ENCODE measurements around the gene FADS1. TPM values are rescaled to one million over a fixed set of nuclear protein-coding genes. Genes with fewer than 3 reads are reported as not detected.
A peak's percentile ranks its signal among the peaks of the same experiment; 100 is the strongest.

The FADS1 gene
- total and polyA plus RNA-seq, 2 of the 13 experiments (the other 11 are each of a cell fraction or from before 2014, with no cell fraction given) = 91.8 to 108 TPM

DNA sequence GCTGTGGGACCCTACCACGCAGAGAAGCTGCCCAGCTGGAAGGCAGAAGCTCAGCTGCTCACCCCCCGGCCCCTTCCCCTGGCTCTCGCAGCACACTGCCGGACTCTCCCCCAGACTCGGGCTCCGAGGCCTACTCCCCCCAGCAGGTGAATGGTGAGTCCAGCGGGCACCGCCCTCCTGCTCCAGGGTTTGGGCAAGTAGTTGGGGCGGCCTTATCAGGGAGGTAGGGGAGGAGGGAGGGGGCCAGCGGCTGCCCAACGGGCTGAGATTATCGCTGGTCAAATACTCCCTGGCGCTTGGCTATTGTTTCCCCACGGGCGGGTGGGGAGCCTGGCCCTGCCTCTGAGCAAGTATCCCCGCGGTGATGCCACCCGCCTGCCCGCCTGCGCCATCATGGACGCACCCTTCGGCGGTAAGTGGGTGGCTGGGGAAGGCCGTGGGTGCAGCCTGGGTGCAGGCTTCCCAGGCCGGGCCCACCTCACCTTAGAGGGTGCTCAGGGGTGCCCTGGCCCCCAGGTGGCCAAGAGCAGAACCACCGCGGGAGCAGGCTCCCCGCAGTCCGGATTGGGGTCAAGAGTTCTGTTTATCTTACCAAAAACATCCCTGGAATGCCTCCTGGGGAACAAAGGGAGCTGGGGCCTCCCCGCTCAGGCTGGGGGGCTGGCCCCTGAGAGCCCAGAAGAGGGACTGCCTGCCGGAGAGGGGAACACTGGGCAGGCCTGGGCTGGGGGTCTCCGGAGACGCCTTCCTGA is 47.5 kb downstream of the FADS1 start (continued):
- TF ChIP-seq, protein P1, sequence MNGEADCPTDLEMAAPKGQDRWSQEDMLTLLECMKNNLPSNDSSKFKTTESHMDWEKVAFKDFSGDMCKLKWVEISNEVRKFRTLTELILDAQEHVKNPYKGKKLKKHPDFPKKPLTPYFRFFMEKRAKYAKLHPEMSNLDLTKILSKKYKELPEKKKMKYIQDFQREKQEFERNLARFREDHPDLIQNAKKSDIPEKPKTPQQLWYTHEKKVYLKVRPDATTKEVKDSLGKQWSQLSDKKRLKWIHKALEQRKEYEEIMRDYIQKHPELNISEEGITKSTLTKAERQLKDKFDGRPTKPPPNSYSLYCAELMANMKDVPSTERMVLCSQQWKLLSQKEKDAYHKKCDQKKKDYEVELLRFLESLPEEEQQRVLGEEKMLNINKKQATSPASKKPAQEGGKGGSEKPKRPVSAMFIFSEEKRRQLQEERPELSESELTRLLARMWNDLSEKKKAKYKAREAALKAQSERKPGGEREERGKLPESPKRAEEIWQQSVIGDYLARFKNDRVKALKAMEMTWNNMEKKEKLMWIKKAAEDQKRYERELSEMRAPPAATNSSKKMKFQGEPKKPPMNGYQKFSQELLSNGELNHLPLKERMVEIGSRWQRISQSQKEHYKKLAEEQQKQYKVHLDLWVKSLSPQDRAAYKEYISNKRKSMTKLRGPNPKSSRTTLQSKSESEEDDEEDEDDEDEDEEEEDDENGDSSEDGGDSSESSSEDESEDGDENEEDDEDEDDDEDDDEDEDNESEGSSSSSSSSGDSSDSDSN (CRISPR knock-in tag; IDR thresholded peaks at IDR 0.05) = peak; percentile 80
- TF ChIP-seq ZNF724P (CRISPR knock-in tag; IDR thresholded peaks at IDR 0.05; ENCODE audit: borderline replicate concordance) = 0 out of 2 replicates have a peak, but pooled peaks have one; percentile 34
- no peak for TF ChIP-seq JDP2 (CRISPR knock-in tag; IDR thresholded peaks at IDR 0.05; ENCODE audit: borderline replicate concordance)
- TF ChIP-seq, protein P2, sequence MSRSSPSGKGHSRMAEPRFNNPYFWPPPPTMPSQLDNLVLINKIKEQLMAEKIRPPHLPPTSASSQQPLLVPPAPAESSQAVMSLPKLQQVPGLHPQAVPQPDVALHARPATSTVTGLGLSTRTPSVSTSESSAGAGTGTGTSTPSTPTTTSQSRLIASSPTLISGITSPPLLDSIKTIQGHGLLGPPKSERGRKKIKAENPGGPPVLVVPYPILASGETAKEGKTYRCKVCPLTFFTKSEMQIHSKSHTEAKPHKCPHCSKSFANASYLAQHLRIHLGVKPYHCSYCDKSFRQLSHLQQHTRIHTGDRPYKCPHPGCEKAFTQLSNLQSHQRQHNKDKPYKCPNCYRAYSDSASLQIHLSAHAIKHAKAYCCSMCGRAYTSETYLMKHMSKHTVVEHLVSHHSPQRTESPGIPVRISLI (CRISPR knock-in tag; IDR thresholded peaks at IDR 0.05; ENCODE audit: borderline replicate concordance) = 0 out of 2 replicates have a peak, but pooled peaks have one; percentile 6
- TF ChIP-seq ZNF24 (IDR thresholded peaks at IDR 0.05) = no peak
- TF ChIP-seq, protein P3, sequence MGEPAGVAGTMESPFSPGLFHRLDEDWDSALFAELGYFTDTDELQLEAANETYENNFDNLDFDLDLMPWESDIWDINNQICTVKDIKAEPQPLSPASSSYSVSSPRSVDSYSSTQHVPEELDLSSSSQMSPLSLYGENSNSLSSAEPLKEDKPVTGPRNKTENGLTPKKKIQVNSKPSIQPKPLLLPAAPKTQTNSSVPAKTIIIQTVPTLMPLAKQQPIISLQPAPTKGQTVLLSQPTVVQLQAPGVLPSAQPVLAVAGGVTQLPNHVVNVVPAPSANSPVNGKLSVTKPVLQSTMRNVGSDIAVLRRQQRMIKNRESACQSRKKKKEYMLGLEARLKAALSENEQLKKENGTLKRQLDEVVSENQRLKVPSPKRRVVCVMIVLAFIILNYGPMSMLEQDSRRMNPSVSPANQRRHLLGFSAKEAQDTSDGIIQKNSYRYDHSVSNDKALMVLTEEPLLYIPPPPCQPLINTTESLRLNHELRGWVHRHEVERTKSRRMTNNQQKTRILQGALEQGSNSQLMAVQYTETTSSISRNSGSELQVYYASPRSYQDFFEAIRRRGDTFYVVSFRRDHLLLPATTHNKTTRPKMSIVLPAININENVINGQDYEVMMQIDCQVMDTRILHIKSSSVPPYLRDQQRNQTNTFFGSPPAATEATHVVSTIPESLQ (CRISPR knock-in tag; conservative IDR thresholded peaks at IDR 0.05) = no peak
- TF ChIP-seq HDAC2 (CRISPR knock-in tag; IDR thresholded peaks at IDR 0.05) = peak; percentile 76
- TF ChIP-seq SOX6 (IDR thresholded peaks at IDR 0.05) = no peak
- TF ChIP-seq SOX6 (CRISPR knock-in tag; IDR thresholded peaks at IDR 0.05) = peak; percentile 97
- TF ChIP-seq, protein P4, sequence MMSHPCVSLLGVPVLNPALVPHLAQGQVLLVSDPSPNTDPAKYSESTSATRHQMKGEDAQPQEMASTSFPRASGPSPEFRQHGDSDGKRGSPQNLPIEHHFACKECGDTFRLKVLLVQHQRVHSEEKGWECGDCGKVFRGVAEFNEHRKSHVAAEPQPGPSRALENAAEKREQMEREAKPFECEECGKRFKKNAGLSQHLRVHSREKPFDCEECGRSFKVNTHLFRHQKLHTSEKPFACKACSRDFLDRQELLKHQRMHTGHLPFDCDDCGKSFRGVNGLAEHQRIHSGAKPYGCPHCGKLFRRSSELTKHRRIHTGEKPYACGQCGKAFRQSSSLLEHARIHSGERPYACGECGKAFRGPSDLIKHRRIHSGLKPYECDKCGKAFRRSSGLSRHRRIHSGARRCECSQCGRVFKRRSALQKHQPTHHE (CRISPR knock-in tag; IDR thresholded peaks at IDR 0.05; ENCODE audit: borderline replicate concordance) = no peak; the same call in 1 of the 2 replicates
- 0 out of 2 replicates have a peak, but pooled peaks have one; percentile 49 for TF ChIP-seq KAT7 (CRISPR knock-in tag; IDR thresholded peaks at IDR 0.05; ENCODE audit: borderline replicate concordance)
- TF ChIP-seq, protein P5, sequence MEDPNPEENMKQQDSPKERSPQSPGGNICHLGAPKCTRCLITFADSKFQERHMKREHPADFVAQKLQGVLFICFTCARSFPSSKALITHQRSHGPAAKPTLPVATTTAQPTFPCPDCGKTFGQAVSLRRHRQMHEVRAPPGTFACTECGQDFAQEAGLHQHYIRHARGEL (CRISPR knock-in tag; IDR thresholded peaks at IDR 0.05) = 0 out of 2 replicates have a peak, but pooled peaks have one; percentile 37
- peak; percentile 36; the same call in 1 of the 2 replicates for TF ChIP-seq ZNF121 (CRISPR knock-in tag; IDR thresholded peaks at IDR 0.05)
- peak; percentile 43; the same call in 1 of the 2 replicates for TF ChIP-seq SMAD3 (CRISPR knock-in tag; IDR thresholded peaks at IDR 0.05)
- TF ChIP-seq, protein P6, sequence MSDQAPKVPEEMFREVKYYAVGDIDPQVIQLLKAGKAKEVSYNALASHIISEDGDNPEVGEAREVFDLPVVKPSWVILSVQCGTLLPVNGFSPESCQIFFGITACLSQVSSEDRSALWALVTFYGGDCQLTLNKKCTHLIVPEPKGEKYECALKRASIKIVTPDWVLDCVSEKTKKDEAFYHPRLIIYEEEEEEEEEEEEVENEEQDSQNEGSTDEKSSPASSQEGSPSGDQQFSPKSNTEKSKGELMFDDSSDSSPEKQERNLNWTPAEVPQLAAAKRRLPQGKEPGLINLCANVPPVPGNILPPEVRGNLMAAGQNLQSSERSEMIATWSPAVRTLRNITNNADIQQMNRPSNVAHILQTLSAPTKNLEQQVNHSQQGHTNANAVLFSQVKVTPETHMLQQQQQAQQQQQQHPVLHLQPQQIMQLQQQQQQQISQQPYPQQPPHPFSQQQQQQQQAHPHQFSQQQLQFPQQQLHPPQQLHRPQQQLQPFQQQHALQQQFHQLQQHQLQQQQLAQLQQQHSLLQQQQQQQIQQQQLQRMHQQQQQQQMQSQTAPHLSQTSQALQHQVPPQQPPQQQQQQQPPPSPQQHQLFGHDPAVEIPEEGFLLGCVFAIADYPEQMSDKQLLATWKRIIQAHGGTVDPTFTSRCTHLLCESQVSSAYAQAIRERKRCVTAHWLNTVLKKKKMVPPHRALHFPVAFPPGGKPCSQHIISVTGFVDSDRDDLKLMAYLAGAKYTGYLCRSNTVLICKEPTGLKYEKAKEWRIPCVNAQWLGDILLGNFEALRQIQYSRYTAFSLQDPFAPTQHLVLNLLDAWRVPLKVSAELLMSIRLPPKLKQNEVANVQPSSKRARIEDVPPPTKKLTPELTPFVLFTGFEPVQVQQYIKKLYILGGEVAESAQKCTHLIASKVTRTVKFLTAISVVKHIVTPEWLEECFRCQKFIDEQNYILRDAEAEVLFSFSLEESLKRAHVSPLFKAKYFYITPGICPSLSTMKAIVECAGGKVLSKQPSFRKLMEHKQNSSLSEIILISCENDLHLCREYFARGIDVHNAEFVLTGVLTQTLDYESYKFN (CRISPR knock-in tag; conservative IDR thresholded peaks at IDR 0.05) = peak; percentile 98
- 0 out of 2 replicates have a peak, but pooled peaks have one; percentile 39 for TF ChIP-seq ELF3 (CRISPR knock-in tag; IDR thresholded peaks at IDR 0.05)
- TF ChIP-seq, protein P7, sequence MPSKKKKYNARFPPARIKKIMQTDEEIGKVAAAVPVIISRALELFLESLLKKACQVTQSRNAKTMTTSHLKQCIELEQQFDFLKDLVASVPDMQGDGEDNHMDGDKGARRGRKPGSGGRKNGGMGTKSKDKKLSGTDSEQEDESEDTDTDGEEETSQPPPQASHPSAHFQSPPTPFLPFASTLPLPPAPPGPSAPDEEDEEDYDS (CRISPR knock-in tag; IDR thresholded peaks at IDR 0.05) = peak; percentile 29; the same call in 1 of the 2 replicates

Measured in HepG2 (cell line).